ENCODE measurements around the gene ANKRD31. TPM values are rescaled to one million over a fixed set of nuclear protein-coding genes. Genes with fewer than 3 reads are reported as not detected.

ANKRD31 gene
- total RNA-seq, 1 experiment from 2014 or later, result 0.66 TPM

GRCh38 chr5:75091597-75091996 is 145.1 kb downstream of the ANKRD31 start:
- H3K27me3 Mint-ChIP-seq (ENCODE audit: insufficient read depth, unreplicated experiment), result no peaks in the 10 kb centered on the region
- Histone ChIP-seq H3K27me3 (replicated peaks; ENCODE audit: control insufficient read depth, insufficient read depth, low read length) (no peaks in the 10 kb centered on the region), H3K4me1 (no peaks in the 10 kb centered on the region), H3K9me3 (no peaks in the 10 kb centered on the region), H3K4me3 (ENCODE audit: low read depth, low read length) (no peak overlapping the region), H3K36me3 (ENCODE audit: control insufficient read depth, insufficient read depth, low read length) (no peaks in the 10 kb centered on the region)
- ChIA-PET POLR2A (interaction anchor here (0.6 kb wide), 1 partner anchor 101 kb away, joined by 19 read pairs; no protein-coding TSS in a partner anchor), CTCF (interaction anchor here (0.6 kb wide), 1 partner anchor 166 kb away, joined by 3 read pairs; no protein-coding TSS in a partner anchor)
- H3K36me3 Mint-ChIP-seq (ENCODE audit: insufficient read depth, unreplicated experiment), result no peaks in the 10 kb centered on the region
- no peaks in the 10 kb centered on the region for H3K4me1 Mint-ChIP-seq (ENCODE audit: low read depth, unreplicated experiment)
- DNase-seq, result no peak
- intact Hi-C loops (cut with micrococcal nuclease; ENCODE audit: unreplicated experiment), result no loop called here
- H3K27ac Mint-ChIP-seq (ENCODE audit: unreplicated experiment), result no peak overlapping the region
- no peak overlapping the region for H3K4me3 Mint-ChIP-seq (ENCODE audit: unreplicated experiment)
- H3K9me3 Mint-ChIP-seq (ENCODE audit: unreplicated experiment), result no peaks in the 10 kb centered on the region
- no peak for TF ChIP-seq CTCF (IDR thresholded peaks at IDR 0.05; ENCODE audit: insufficient read depth in 1 of 2, low read depth in 1 of 2, low read length in 1 of 2, severe bottlenecking in 1 of 2, unreplicated experiment in 1 of 2)
- BruUV-seq (replicated peaks), result no TSS peak

- ChIA-PET CTCF (no interaction called here), POLR2A (no interaction called here)
- Mint-ChIP-seq H3K27ac (ENCODE audit: unreplicated experiment) (no peak overlapping the region), H3K4me3 (ENCODE audit: unreplicated experiment) (no peak overlapping the region), H3K4me1 (ENCODE audit: low read depth, unreplicated experiment) (no peaks in the 10 kb centered on the region), H3K9me3 (ENCODE audit: unreplicated experiment) (no peaks in the 10 kb centered on the region), H3K36me3 (ENCODE audit: insufficient read depth, unreplicated experiment) (no peaks in the 10 kb centered on the region), H3K27me3 (ENCODE audit: insufficient read depth, unreplicated experiment) (no peaks in the 10 kb centered on the region)
- intact Hi-C loops (cut with micrococcal nuclease; ENCODE audit: unreplicated experiment), result no loop called here
- H3K9me3 ChIP-seq, result no peaks in the 10 kb centered on the region
- BruUV-seq (replicated peaks), result no TSS peak
- no peak overlapping the region for H3K4me3 ChIP-seq (ENCODE audit: low read depth, low read length)
- no peaks in the 10 kb centered on the region for H3K4me1 ChIP-seq
- H3K27me3 ChIP-seq (replicated peaks; ENCODE audit: control insufficient read depth, insufficient read depth, low read length), result no peaks in the 10 kb centered on the region
- H3K36me3 ChIP-seq (ENCODE audit: control insufficient read depth, insufficient read depth, low read length), result no peaks in the 10 kb centered on the region
- TF ChIP-seq CTCF (IDR thresholded peaks at IDR 0.05; ENCODE audit: insufficient read depth in 1 of 2, low read depth in 1 of 2, low read length in 1 of 2, severe bottlenecking in 1 of 2, unreplicated experiment in 1 of 2), result no peak
- DNase-seq, result no peak
Measured at GRCh38 chr5:75089662-75090061, 147.0 kb downstream of the ANKRD31 start.

- Histone ChIP-seq H3K27me3 (replicated peaks; ENCODE audit: control insufficient read depth, insufficient read depth, low read length) (no peaks in the 10 kb centered on the region), H3K4me1 (no peaks in the 10 kb centered on the region), H3K4me3 (ENCODE audit: low read depth, low read length) (no peak overlapping the region), H3K9me3 (no peaks in the 10 kb centered on the region), H3K36me3 (ENCODE audit: control insufficient read depth, insufficient read depth, low read length) (no peaks in the 10 kb centered on the region)
- H3K27me3 Mint-ChIP-seq (ENCODE audit: insufficient read depth, unreplicated experiment), result no peaks in the 10 kb centered on the region
- no TSS peak for BruUV-seq (replicated peaks)
- POLR2A ChIA-PET, result no interaction called here
- no peak overlapping the region for H3K27ac Mint-ChIP-seq (ENCODE audit: unreplicated experiment)
- intact Hi-C loops (cut with micrococcal nuclease; ENCODE audit: unreplicated experiment), result no loop called here
- no peaks in the 10 kb centered on the region for H3K4me1 Mint-ChIP-seq (ENCODE audit: low read depth, unreplicated experiment)
- CTCF ChIA-PET, result no interaction called here
- no peak overlapping the region for H3K4me3 Mint-ChIP-seq (ENCODE audit: unreplicated experiment)
- no peak for DNase-seq
- H3K9me3 Mint-ChIP-seq (ENCODE audit: unreplicated experiment), result no peaks in the 10 kb centered on the region
- no peak for TF ChIP-seq CTCF (IDR thresholded peaks at IDR 0.05; ENCODE audit: insufficient read depth in 1 of 2, low read depth in 1 of 2, low read length in 1 of 2, severe bottlenecking in 1 of 2, unreplicated experiment in 1 of 2)
- no peaks in the 10 kb centered on the region for H3K36me3 Mint-ChIP-seq (ENCODE audit: insufficient read depth, unreplicated experiment)
Measured at GRCh38 chr5:75089137-75089536, 147.5 kb downstream of the ANKRD31 start.

Data from Caco-2 (cell line).